ENCODE data around the gene IBA57.

IBA57 gene

GRCh38 chr1:228198977-228199590 lies 33.5 kb downstream of the IBA57 start:
- DNase-seq (ENCODE audit: low read depth in 2 of 2), result peak in 1 of 2 donors; percentile 43
- TF ChIP-seq CTCF (IDR thresholded peaks at IDR 0.05; ENCODE audit: low read depth, low read length), result no peak

GRCh38 chr1:228204958-228205357 lies 39.4 kb downstream of the IBA57 start:
- no peak for TF ChIP-seq CTCF (IDR thresholded peaks at IDR 0.05; ENCODE audit: low read depth, low read length)
- H3K4me3 ChIP-seq (replicated peaks in 1 of 2; ENCODE audit: low read depth in 2 of 2, low read length in 2 of 2), result no peak overlapping the region
- no peak for DNase-seq (ENCODE audit: low read depth in 2 of 2)

More at GRCh38 chr1:228198977-228199590, 33.5 kb downstream of the IBA57 start:
- no peak overlapping the region for H3K4me3 ChIP-seq (replicated peaks in 1 of 2; ENCODE audit: low read depth in 2 of 2, low read length in 2 of 2)

DNA sequence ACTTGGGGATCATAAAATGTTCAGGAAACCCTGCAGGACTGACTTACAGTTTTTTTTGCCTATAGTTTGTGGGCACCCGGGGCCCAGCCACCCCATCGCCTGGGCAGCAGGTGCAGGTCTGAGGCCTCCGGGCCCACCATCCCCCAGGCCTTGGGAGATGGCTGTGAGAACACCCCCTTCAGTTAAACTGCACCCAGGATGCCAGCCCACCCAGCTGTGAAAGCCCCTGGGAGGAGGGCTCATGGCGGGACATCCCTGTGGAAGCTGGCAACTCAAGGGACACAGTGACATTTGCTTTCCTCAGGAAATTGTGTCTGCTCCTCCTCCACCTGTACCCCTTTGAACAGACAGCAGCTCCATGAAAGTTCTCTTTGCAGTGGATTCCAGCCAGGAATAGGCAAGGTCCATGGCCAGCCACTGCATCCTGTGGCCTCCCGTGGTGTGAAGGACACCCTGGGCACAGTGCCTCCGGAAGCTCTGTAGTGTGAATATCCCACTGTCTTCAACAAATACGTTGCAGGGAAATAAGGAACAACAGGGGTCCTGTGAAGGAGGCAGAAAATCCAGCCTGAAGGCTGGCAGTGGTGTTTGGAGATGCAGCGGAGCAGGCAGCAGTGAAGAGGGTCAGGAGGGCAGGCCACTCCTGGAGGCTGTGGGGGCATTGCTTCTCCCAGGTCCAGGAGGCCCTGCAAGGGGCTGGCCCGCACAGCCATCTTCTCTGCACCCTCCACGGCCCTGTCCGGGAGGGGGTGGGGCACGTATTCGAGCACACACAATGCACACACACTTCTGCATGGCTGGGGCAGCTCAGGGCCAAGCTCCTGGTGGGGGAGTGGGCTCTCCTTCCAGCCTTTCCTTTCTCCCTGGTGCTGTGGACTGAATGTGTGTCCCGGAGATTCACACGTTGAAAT lies 40.2 kb downstream of the IBA57 start:
- no peak overlapping the region for H3K4me3 ChIP-seq (replicated peaks in 1 of 2; ENCODE audit: low read depth in 2 of 2, low read length in 2 of 2)
- no peak for DNase-seq (ENCODE audit: low read depth in 2 of 2)
- no peak for TF ChIP-seq CTCF (IDR thresholded peaks at IDR 0.05; ENCODE audit: low read depth, low read length)

DNA sequence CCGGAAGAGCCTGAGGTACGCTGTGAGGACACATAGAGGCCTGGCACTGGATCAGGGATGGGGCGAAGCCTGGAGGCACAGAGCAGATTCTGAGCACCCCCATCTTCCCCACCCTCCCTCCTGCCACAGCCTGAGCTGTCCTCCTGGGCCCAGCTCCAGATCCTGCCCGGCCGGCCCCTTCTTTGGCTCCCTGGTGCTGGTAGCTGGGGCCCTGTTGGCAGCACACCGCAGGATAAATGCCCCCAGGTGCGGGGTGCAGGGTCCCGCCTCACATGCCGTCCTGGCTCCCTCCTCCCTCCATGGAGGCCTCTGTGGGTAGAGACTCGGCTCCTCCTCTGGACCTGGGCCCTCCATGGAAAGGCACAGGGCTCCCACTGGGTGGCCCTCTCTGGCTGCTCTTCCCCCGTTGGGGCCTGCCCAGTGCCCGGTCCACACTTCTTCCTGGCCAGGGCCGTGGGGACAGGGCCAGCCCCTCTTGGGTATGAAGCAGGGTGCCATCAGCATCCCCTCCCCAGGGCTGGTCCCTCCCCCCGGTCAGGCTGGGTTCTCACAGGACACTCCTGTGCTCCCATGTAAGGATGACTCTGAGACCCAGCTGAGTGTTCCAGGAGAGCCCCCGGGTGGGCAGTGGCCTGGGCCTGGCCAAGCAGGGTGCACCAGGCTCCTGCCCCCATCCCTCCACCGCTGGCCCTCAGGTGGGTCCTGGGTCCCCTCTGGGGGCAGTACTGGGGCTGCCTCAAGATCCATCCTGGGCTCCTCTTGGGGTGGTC lies 41.2 kb downstream of the IBA57 start:
- no peak for TF ChIP-seq CTCF (IDR thresholded peaks at IDR 0.05; ENCODE audit: low read depth, low read length)
- H3K4me3 ChIP-seq (replicated peaks in 1 of 2; ENCODE audit: low read depth in 2 of 2, low read length in 2 of 2), result no peak overlapping the region
- DNase-seq (ENCODE audit: low read depth in 2 of 2), result no peak

- no peak overlapping the region for H3K4me3 ChIP-seq (replicated peaks in 1 of 2; ENCODE audit: low read depth in 2 of 2, low read length in 2 of 2)
- no peak for DNase-seq (ENCODE audit: low read depth in 2 of 2)
- no peak for TF ChIP-seq CTCF (IDR thresholded peaks at IDR 0.05; ENCODE audit: low read depth, low read length)
Observed at GRCh38 chr1:228207381-228207810, 41.8 kb downstream of the IBA57 start.

DNA sequence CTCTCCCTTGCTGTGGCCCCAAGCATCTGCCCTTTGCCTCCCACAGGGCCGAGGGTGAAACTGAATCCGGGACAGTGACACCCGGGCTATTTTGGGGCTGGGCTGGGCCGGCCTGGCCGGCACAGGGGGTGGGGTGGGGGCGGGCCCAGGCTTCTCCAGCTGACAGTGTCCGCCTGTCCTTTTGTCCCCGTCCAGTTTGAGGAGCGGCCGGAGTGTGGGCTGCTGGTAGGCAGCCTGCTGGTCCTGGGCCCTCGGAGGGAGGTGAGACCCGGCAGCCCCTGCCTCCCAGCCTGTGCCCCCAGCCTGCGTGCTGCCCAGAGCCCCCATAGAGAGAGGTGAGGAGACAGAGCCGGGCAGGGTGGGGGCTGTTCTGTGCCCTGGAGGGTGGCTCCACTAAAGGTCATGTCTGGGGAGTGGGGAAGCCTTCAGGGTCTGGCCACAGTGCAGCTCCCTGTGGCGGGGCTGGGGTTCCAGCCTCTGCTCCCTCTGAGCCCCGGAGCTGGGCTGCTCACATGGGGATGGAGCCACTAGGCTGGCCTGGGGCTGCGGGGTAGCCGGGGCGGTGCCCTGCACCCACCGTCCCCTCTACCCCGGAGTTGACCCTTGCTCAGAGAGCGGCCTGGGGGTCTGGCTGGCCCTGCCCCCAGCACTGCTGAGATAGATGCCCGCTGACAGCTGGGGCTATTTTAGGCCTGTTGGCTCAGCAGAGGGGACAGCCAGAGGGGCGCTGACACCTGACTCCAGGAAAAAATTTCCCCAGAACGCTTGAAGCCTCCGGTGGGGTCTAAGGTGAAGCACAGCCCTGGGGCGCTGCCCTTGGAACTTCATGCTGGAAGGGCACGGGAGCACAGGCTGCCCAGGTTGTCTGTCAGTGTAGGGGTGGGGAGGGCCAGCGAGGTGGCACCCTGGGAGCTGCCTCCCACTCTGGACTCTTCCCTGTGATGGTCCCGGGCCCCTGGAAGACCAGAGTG lies 42.5 kb downstream of the IBA57 start, which contains the start of gene OBSCN:
Gene OBSCN, plus strand, starts transcription at position 194 of the 971 bp plus-strand sequence. CDS start 3,740 bp downstream, outside the sequence.
- H3K4me3 ChIP-seq (replicated peaks in 1 of 2; ENCODE audit: low read depth in 2 of 2, low read length in 2 of 2), result no peak within 1 kb of the TSS
- DNase-seq (ENCODE audit: low read depth in 2 of 2), result no peak
- TF ChIP-seq CTCF (IDR thresholded peaks at IDR 0.05; ENCODE audit: low read depth, low read length), result no peak
